Endothelial cell of umbilical vein (primary cell): ENCODE results near the gene LCN6. TPM values are rescaled to one million over a fixed set of nuclear protein-coding genes. Genes with fewer than 3 reads are reported as not detected.
A peak's percentile ranks its signal among the peaks of the same experiment; 100 is the strongest.

ENCODE experiments used
- BruUV-seq: library from RNA; stranded (reverse); fragments of 400-500 nt; replicated peaks from 2 replicates; lab custom pipeline; 2021; lab: Mats Ljungman, UMichigan
- CTCF ChIA-PET: fragments of 300-600, 350-600 bp; sonication (Branson Sonifier 250); formaldehyde crosslinking; loops from one replicate; lab custom pipeline; 2021; ENCODE audit warnings: antibody characterized with exemption, inconsistent platforms; lab: Charles Lee
- POLR2A ChIA-PET: fragments of 300-600, 350-600 bp; sonication (Branson Sonifier 250); formaldehyde crosslinking; loops from one replicate; lab custom pipeline; 2021; ENCODE audit warnings: antibody characterized with exemption, inconsistent platforms; lab: Charles Lee
- DNase-seq: peaks from one replicate; pipeline ENCODE4 v3.0.0-alpha.2; 2011; ENCODE audit warnings: low read depth, low spot score
- FAIRE-seq: peaks from 2 replicates; lab custom pipeline; 2011; peaks lifted over from hg19 to GRCh38; lab: Jason Lieb, UNC
- H2AFZ ChIP-seq: 2 replicates; pipeline ENCODE4 v1.6.0; 2012; ENCODE audit warnings: low read depth, low read length, control low read depth, inconsistent platforms
- H3K27ac ChIP-seq: 2 replicates; pipeline ENCODE4 v1.5.1; 2011; ENCODE audit warnings: low read depth, mild to moderate bottlenecking, control low read depth, low read length, moderate library complexity; ENCODE audit not compliant: insufficient read depth
- H3K27me3 ChIP-seq, 2 experiments: 2 replicates each; pipeline versions ENCODE4 v1.6.0 to v1.6.1; 2011; ENCODE audit warnings: low read length in 2 of 2, mixed read lengths in 1 of 2; ENCODE audit not compliant: control insufficient read depth in 2 of 2, insufficient read depth in 2 of 2
- H3K36me3 ChIP-seq, 2 experiments: 2 replicates in 1 of 2; 3 replicates in 1 of 2; pipeline ENCODE4 v1.5.1; 2011; ENCODE audit warnings: low read length in 2 of 2, mild to moderate bottlenecking in 1 of 2, moderate library complexity in 1 of 2; ENCODE audit not compliant: control insufficient read depth in 2 of 2, insufficient read depth in 2 of 2; ENCODE audit errors: extremely low read depth in 1 of 2
- H3K4me1 ChIP-seq: 3 replicates; pipeline ENCODE4 v1.5.1; 2011; ENCODE audit warnings: mild to moderate bottlenecking, low read length; ENCODE audit not compliant: control insufficient read depth, insufficient read depth; ENCODE audit errors: extremely low read depth
- H3K4me2 ChIP-seq: 2 replicates; pipeline ENCODE4 v1.6.1; 2011; ENCODE audit warnings: low read length, control low read depth, mixed read lengths; ENCODE audit not compliant: insufficient read depth
- H3K4me3 ChIP-seq, 3 experiments: fragments of 200-600 bp in 1 of 3; sonication (generic), shearing (Covaris generic) in 1 of 3; replicated peaks in 1 of 3; 2 replicates each; pipeline ENCODE4 v1.5.1; 2011 to 2016; ENCODE audit warnings: control low read depth in 3 of 3, low read length in 3 of 3, mild to moderate bottlenecking in 2 of 3, inconsistent platforms in 1 of 3, low read depth in 1 of 3, moderate library complexity in 1 of 3; ENCODE audit not compliant: insufficient read depth in 1 of 3
- H3K79me2 ChIP-seq: 2 replicates; pipeline ENCODE4 v1.6.0; 2012; ENCODE audit warnings: low read length, inconsistent platforms; ENCODE audit not compliant: control insufficient read depth, insufficient read depth
- H3K9ac ChIP-seq: replicated peaks from 2 replicates; pipeline ENCODE3; 2011; ENCODE audit warnings: low read length, control low read depth; ENCODE audit not compliant: insufficient read depth; ENCODE audit errors: extremely low read depth
- H3K9me1 ChIP-seq: replicated peaks from 3 replicates; pipeline ENCODE4 v1.6.0; 2011; ENCODE audit warnings: mild to moderate bottlenecking, low read length; ENCODE audit not compliant: control insufficient read depth, insufficient read depth; ENCODE audit errors: extremely low read depth
- H3K9me3 ChIP-seq: replicated peaks from 2 replicates; pipeline ENCODE4 v1.5.1; 2012; ENCODE audit warnings: low read length, inconsistent platforms; ENCODE audit not compliant: control insufficient read depth, insufficient read depth
- H4K20me1 ChIP-seq: replicated peaks from 2 replicates; pipeline ENCODE3; 2011; ENCODE audit warnings: mild to moderate bottlenecking, low read length; ENCODE audit not compliant: control insufficient read depth, insufficient read depth; ENCODE audit errors: extremely low read depth
- EZH2 ChIP-seq: IDR thresholded peaks from 2 replicates; pipeline ENCODE4 v1.6.1; 2012; ENCODE audit warnings: borderline replicate concordance, low read depth, mild to moderate bottlenecking, moderate library complexity, low read length, inconsistent platforms; ENCODE audit not compliant: severe bottlenecking
- FOS ChIP-seq: IDR thresholded peaks from 2 replicates; pipeline ENCODE4 v1.6.1; 2011; ENCODE audit warnings: mild to moderate bottlenecking, low read length, moderate library complexity, borderline replicate concordance; ENCODE audit not compliant: insufficient read depth
- GATA2 ChIP-seq: IDR thresholded peaks from 2 replicates; pipeline ENCODE4 v1.7.0; 2011; ENCODE audit warnings: low read depth, mild to moderate bottlenecking, moderate library complexity, mixed read lengths, low read length; ENCODE audit not compliant: insufficient read length, insufficient read depth
- JUN ChIP-seq: IDR thresholded peaks from 2 replicates; pipeline ENCODE4 v1.6.1; 2011; ENCODE audit warnings: borderline replicate concordance, low read depth; ENCODE audit not compliant: insufficient read length, insufficient read depth
- MYC ChIP-seq: IDR thresholded peaks from one replicate; pipeline ENCODE4 v1.6.1; 2011; ENCODE audit warnings: mild to moderate bottlenecking, low read depth, low read length
- POLR2A ChIP-seq: IDR thresholded peaks from 2 replicates; pipeline ENCODE4 v1.6.1; 2012; ENCODE audit warnings: low read depth, mild to moderate bottlenecking, control low read depth, low read length
- POLR2AphosphoS5 ChIP-seq: IDR thresholded peaks from 2 replicates; pipeline ENCODE4 v1.6.1; 2012; ENCODE audit warnings: low read depth, mild to moderate bottlenecking, control low read depth, low read length, moderate library complexity; ENCODE audit not compliant: insufficient read depth
- dilution Hi-C: fragments of 300-500 bp; cut with MboI; formaldehyde crosslinking; loops from one replicate; pipeline ENCODE4 v1.15.0; 2019; ENCODE audit warnings: low sequenced_read_pairs; ENCODE audit not compliant: extremely low pct_ligation_motif_present
- intact Hi-C: fragments of 100-400 bp; cut with micrococcal nuclease; formaldehyde crosslinking; loops from one replicate; pipeline ENCODE4 v1.10.0; 2022
- polyA plus RNA-seq, 4 experiments: library from polyadenylated mRNA; depleted of rRNA in 3 of 4; stranded (reverse) in 3 of 4; unstranded in 1 of 4; fragments of >200 nt; gene quantifications; 2 replicates each; pipeline versions ENCODE4 v1.2.1 to v1.2.3, GENCODE V29; 2011 to 2012; ENCODE audit warnings: missing spikeins in 1 of 4
- total RNA-seq: library from RNA; stranded (reverse); gene quantifications from 2 replicates; pipeline ENCODE4 v1.2.3, GENCODE V29; 2021
- TF ChIP-seq, protein P1 (sequence below), 2 donors: IDR thresholded peaks; 1 replicate in 1 of 2; 2 replicates in 1 of 2; pipeline ENCODE4 v1.5.1; 2011; ENCODE audit warnings: low read length in 2 of 2, mild to moderate bottlenecking in 2 of 2, moderate library complexity in 2 of 2, control low read depth in 1 of 2, inconsistent platforms in 1 of 2, low read depth in 1 of 2; ENCODE audit not compliant: insufficient read depth in 1 of 2; ENCODE audit errors: extremely low read depth in 1 of 2
- TF ChIP-seq, protein P2 (sequence below): IDR thresholded peaks from 2 replicates; pipeline ENCODE4 v1.6.1; 2011; ENCODE audit not compliant: insufficient read depth, insufficient read length

Gene LCN6
- total and polyA plus RNA-seq, 2 donors (not counting 3 experiments of a cell fraction or from before 2014, with no cell fraction given): 0.17 TPM; not detected in 1

DNA sequence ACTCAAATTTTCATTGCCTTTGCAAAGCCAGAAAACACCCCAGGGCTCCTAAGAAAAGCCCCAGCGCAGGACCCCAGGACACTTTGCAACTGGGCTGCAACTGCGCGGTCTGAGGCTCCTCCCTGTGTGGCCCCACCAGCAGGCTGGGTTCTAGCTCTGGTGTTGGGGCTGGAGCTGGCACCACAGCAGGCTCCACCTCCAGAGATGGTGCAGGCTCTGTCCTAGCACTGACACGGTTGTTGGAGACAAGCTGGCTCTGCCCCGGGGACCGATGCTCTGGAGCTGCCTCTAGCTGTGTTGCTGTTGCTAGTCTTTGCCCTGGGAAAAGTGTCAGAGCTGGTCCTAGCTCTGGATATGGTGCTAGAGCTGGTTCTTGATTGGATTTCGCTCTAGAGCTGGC is 19.2 kb downstream of the LCN6 start:
- H3K9ac ChIP-seq: no peak overlapping the region
- DNase-seq (no peak), FAIRE-seq (no peak)
- CTCF ChIA-PET: interaction anchor here (1.1 to 3.6 kb wide), 9 partner anchors 10 to 49 kb away, joined by 3 to 31 read pairs (median 4); partner anchors contain the start of genes LCN10 and LCN8
- H3K4me3 ChIP-seq: peak overlapping the region in 1 of 3 experiments; percentile 4
- dilution Hi-C loops (no loop called here), intact Hi-C loops (loop anchor here (5.0 kb wide), 1 partner anchor 63 kb away; the partner anchor contains the start of gene TMEM141)
- no peaks in the 10 kb centered on the region for H3K9me1 ChIP-seq
- no peaks in the 10 kb centered on the region for H4K20me1 ChIP-seq
- peaks cover 27% of the 10 kb centered on the region for H3K4me1 ChIP-seq
- H3K79me2 ChIP-seq: peaks cover 59% of the 10 kb centered on the region
- peaks cover 0 to 14% of the 10 kb centered on the region in 2 experiments for H3K36me3 ChIP-seq
- H3K27ac ChIP-seq: no peak overlapping the region
- H2AFZ ChIP-seq: no peak overlapping the region
- POLR2A ChIA-PET: interaction anchor here (0.7 to 3.3 kb wide), 2 partner anchors 10 to 16 kb away, joined by 3 to 20 read pairs; no protein-coding TSS in a partner anchor
- no peaks in the 10 kb centered on the region for H3K9me3 ChIP-seq
- peak overlapping the region; percentile 53 for H3K4me2 ChIP-seq
- no peak for TF ChIP-seq FOS
- TF ChIP-seq EZH2: no peak
- TF ChIP-seq POLR2A: no peak
- no peak for TF ChIP-seq JUN
- TF ChIP-seq, protein P1, sequence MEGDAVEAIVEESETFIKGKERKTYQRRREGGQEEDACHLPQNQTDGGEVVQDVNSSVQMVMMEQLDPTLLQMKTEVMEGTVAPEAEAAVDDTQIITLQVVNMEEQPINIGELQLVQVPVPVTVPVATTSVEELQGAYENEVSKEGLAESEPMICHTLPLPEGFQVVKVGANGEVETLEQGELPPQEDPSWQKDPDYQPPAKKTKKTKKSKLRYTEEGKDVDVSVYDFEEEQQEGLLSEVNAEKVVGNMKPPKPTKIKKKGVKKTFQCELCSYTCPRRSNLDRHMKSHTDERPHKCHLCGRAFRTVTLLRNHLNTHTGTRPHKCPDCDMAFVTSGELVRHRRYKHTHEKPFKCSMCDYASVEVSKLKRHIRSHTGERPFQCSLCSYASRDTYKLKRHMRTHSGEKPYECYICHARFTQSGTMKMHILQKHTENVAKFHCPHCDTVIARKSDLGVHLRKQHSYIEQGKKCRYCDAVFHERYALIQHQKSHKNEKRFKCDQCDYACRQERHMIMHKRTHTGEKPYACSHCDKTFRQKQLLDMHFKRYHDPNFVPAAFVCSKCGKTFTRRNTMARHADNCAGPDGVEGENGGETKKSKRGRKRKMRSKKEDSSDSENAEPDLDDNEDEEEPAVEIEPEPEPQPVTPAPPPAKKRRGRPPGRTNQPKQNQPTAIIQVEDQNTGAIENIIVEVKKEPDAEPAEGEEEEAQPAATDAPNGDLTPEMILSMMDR (IDR thresholded peaks at IDR 0.05; ENCODE audit: extremely low read depth in 1 of 2, insufficient read depth in 1 of 2, low read depth in 1 of 2, low read length in 2 of 2): no peak
- no peak for TF ChIP-seq POLR2AphosphoS5
- no peak for TF ChIP-seq GATA2
- no peak for TF ChIP-seq MYC
- TF ChIP-seq, protein P2, sequence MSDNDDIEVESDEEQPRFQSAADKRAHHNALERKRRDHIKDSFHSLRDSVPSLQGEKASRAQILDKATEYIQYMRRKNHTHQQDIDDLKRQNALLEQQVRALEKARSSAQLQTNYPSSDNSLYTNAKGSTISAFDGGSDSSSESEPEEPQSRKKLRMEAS: no peak
- H3K27me3 ChIP-seq: no peaks in the 10 kb centered on the region
- BruUV-seq: no TSS peak
